Measurements from ENCODE around the gene SALL1. TPM values are rescaled to one million over a fixed set of nuclear protein-coding genes. Genes with fewer than 3 reads are reported as not detected.

Gene SALL1
- total RNA-seq, 1 donor from 2014 or later = 15.0 TPM

DNA sequence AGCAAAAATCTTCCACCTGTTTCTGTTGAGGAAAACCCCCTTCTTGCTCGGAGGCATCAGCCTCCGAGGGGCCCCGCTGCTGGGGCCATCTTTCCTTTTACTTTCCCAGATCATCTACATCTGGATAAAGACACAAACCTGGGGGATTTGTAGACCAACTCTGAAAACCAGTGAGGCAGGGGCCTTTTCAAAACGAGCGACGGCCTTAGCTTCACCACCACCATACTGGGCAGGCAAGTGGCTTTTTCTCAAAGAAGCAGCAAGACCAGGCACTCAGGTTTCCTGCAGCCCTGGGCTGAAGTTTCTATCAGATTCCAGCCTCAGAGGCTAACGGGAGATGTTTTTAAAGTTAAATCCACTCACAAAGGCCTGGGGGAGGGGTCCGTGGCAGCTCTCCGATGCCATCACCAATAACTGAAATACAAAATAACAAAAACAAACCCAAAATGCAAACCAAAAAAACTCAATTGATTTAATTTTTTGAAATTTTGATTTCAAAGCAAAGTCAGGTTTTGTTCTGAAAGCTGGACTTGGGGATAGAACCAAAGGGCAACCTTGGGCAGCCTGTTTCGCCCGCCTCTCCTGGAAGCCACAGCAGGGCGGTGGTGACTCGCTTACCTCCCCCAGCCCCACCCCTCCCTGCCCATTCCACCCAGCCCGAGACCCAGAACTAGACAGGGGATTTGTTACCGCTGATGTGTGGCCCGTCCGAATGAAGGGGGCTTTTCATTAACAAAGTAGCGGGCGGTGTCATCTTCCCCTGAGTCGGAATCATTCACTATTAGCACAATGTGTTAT is 55.8 kb downstream of the SALL1 start:
- DNase-seq (ENCODE audit: low read depth) (no peak), FAIRE-seq (no peak)
- H3K36me3 Mint-ChIP-seq (ENCODE audit: low read depth, unreplicated experiment) = no peaks in the 10 kb centered on the region
- no peaks in the 10 kb centered on the region for H3K4me1 Mint-ChIP-seq (ENCODE audit: low read depth, unreplicated experiment)
- TF ChIP-seq, protein P1, sequence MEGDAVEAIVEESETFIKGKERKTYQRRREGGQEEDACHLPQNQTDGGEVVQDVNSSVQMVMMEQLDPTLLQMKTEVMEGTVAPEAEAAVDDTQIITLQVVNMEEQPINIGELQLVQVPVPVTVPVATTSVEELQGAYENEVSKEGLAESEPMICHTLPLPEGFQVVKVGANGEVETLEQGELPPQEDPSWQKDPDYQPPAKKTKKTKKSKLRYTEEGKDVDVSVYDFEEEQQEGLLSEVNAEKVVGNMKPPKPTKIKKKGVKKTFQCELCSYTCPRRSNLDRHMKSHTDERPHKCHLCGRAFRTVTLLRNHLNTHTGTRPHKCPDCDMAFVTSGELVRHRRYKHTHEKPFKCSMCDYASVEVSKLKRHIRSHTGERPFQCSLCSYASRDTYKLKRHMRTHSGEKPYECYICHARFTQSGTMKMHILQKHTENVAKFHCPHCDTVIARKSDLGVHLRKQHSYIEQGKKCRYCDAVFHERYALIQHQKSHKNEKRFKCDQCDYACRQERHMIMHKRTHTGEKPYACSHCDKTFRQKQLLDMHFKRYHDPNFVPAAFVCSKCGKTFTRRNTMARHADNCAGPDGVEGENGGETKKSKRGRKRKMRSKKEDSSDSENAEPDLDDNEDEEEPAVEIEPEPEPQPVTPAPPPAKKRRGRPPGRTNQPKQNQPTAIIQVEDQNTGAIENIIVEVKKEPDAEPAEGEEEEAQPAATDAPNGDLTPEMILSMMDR (IDR thresholded peaks at IDR 0.05; ENCODE audit: insufficient read depth, low read depth, low read length) = no peak
- TF ChIP-seq EZH2 (IDR thresholded peaks at IDR 0.05; ENCODE audit: insufficient read depth, low read length) = no peak
- Histone ChIP-seq H4K20me1 (ENCODE audit: insufficient read depth, low read length) (no peaks in the 10 kb centered on the region), H3K4me1 (ENCODE audit: insufficient read depth, low read length) (no peaks in the 10 kb centered on the region), H3K27ac (ENCODE audit: low read depth, low read length) (no peak overlapping the region), H3K4me3 (ENCODE audit: insufficient read depth, low read depth, low read length) (no peak overlapping the region), H3K36me3 (ENCODE audit: insufficient read depth, low read length) (no peaks in the 10 kb centered on the region), H3K4me2 (ENCODE audit: low read length) (no peak overlapping the region), H3K9ac (ENCODE audit: low read length) (no peak overlapping the region), H3K27me3 (ENCODE audit: insufficient read depth, low read length) (peaks cover 12% of the 10 kb centered on the region), H3K9me3 (ENCODE audit: insufficient read depth, low read depth, low read length) (no peaks in the 10 kb centered on the region), H2AFZ (ENCODE audit: low read depth, low read length) (no peak overlapping the region), H3K79me2 (ENCODE audit: insufficient read depth, low read length) (no peaks in the 10 kb centered on the region)
- peaks cover 26% of the 10 kb centered on the region for H3K27me3 Mint-ChIP-seq (ENCODE audit: low read depth, unreplicated experiment)
- peaks cover 1% of the 10 kb centered on the region for H3K9me3 Mint-ChIP-seq (ENCODE audit: unreplicated experiment)
- H3K4me3 Mint-ChIP-seq (ENCODE audit: unreplicated experiment) = no peak overlapping the region
- H3K27ac Mint-ChIP-seq (ENCODE audit: unreplicated experiment) = no peak overlapping the region

DNA sequence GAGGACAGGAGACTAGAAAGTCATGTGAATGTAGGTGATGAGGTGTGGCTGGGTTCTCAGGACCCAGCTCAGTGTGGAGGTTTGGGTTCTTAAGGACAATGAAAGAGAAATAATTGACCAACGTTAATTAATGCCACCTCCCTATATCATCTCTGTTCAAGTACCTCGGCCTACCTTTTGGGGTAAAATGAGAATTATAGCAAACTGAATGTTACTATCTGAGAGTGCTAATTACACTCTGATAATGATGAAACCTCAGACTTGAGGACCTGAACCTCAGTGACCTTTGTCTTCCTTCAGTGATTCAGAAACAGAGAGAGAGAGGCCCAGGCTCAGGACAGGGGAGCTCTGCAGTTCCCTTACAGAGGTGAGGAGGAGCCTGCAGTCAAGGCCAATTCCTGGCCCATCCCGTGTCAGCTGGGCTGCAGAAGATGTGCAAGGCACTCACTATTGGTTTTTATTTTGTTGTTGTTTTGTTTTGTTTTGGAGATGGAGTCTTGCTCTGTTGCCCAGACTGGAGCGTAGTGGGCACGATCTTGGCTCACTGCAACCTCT is 57.3 kb downstream of the SALL1 start:
- Mint-ChIP-seq H3K27ac (ENCODE audit: unreplicated experiment) (no peak overlapping the region), H3K27me3 (ENCODE audit: low read depth, unreplicated experiment) (peaks cover 19% of the 10 kb centered on the region), H3K4me1 (ENCODE audit: low read depth, unreplicated experiment) (no peaks in the 10 kb centered on the region), H3K4me3 (ENCODE audit: unreplicated experiment) (no peak overlapping the region), H3K36me3 (ENCODE audit: low read depth, unreplicated experiment) (no peaks in the 10 kb centered on the region), H3K9me3 (ENCODE audit: unreplicated experiment) (peaks cover 1% of the 10 kb centered on the region)
- H3K27ac ChIP-seq (ENCODE audit: low read depth, low read length) = no peak overlapping the region
- DNase-seq (ENCODE audit: low read depth) (no peak), FAIRE-seq (no peak)
- H3K4me3 ChIP-seq (ENCODE audit: insufficient read depth, low read depth, low read length) = no peak overlapping the region
- no peaks in the 10 kb centered on the region for H4K20me1 ChIP-seq (ENCODE audit: insufficient read depth, low read length)
- H3K36me3 ChIP-seq (ENCODE audit: insufficient read depth, low read length) = no peaks in the 10 kb centered on the region
- H3K9ac ChIP-seq (ENCODE audit: low read length) = no peak overlapping the region
- H3K4me1 ChIP-seq (ENCODE audit: insufficient read depth, low read length) = no peaks in the 10 kb centered on the region
- no peak overlapping the region for H3K4me2 ChIP-seq (ENCODE audit: low read length)
- peaks cover 12% of the 10 kb centered on the region for H3K27me3 ChIP-seq (ENCODE audit: insufficient read depth, low read length)
- TF ChIP-seq, protein P1 (IDR thresholded peaks at IDR 0.05; ENCODE audit: insufficient read depth, low read depth, low read length) = no peak
- no peak for TF ChIP-seq EZH2 (IDR thresholded peaks at IDR 0.05; ENCODE audit: insufficient read depth, low read length)
- H2AFZ ChIP-seq (ENCODE audit: low read depth, low read length) = no peak overlapping the region
- no peaks in the 10 kb centered on the region for H3K9me3 ChIP-seq (ENCODE audit: insufficient read depth, low read depth, low read length)
- no peaks in the 10 kb centered on the region for H3K79me2 ChIP-seq (ENCODE audit: insufficient read depth, low read length)

All from astrocyte (in vitro differentiated cells and primary cell).